Middle frontal gyrus (tissue), 1 donor: ENCODE measurements around the gene GMEB2.
"Not testable (repeated sequence)": the region's sequence is repeated elsewhere in the genome, so short reads cannot be mapped to it uniquely, and the experiment has no call there.

Source experiments
- DNase-seq: peaks from one replicate; pipeline ENCODE4 v3.0.0-alpha.2; 2015; ENCODE audit warnings: low spot score; ENCODE audit errors: extremely low spot score

Gene GMEB2

DNA sequence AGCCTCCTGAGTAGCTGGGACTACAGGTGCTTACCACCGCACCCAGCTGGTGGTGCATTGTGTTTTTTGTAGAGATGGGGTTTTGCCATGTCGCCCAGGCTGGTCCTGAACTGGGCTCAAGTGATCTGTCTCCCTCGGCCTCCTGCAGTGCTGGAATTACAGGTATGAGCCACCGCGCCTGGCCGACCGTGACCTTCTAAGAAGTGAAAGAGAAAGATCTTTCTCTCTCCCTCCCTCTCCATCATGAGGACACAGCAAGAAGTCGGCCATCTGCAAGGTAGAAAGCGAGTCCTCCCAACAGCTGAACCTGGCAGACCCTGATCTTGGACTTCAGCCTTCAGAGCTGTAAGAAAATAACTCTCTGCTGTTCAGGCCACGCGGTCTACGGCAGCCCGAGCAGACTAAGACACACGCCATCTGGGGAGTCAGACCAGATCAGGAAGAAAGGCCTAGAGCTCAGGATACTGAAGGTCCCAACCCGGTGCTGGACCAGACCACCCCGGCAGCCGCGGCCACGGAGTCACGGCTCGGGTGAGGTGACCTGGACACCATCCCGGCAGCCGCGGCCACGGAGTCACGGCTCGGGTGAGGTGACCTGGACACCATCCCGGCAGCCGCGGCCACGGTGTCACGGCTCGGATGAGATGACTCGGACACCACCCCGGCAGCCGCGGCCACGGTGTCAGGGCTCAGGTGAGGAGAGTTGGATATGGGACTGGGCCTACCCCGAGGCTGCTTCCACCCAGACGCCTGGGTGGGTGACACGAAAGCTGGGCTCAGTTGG, 9.6 kb downstream of the GMEB2 start:
- DNase-seq = no peak

DNA sequence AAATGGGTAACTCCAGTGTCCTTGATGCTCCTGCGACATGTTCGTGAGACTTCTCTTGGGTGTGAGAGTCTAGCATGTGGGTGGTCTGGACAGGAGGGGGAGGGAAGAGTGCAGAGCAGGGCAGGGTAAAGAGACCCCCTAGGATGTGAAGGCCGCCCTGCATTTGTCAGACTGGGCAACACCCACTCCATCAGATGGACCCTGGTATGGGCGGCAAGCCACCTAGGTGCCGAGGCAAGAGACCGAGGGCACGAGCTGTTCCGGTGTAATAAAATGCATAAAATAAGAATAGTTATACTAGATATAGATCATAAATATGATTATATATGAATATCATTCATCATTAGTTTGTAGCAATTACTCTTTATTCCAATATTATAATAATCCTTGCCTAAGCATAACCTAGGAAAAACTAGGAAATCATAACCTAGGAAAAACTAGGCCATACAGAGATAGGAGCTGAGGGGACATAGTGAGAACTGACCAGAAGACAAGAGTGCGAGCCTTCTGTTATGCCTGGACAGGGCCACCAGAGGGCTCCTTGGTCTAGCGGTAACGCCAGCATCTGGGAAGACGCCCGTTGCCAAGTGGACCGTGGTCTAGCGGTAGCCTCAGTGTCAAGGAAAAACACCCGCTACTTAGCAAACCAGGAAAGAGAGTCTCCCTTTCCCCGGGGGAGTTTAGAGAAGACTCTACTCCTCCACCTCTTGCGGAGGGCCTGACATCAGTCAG, 12.9 kb downstream of the GMEB2 start:
- not testable (repeated sequence) for DNase-seq

- DNase-seq = no peak
Measured at GRCh38 chr20:63612276-63612931, 14.5 kb downstream of the GMEB2 start.

DNA sequence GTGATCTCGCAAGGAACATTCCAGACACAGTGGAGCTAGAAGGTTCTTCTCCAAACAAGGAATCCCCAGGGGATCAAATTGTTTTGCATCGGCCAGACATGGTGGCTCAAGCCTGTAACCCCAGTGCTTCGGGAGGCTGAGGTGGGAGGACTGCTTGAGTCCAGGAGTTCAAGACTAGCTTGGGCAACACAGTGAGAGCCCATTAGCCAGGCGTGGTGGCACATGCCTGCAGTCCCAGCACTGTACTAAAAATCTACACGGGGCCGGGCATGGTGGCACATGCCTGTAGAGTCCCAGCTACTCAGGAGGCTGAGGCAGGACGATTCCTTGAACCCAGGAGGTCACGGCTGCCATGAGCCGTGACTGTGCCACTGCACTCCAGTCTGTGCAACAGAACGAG, 15.3 kb downstream of the GMEB2 start:
- DNase-seq = no peak

DNA sequence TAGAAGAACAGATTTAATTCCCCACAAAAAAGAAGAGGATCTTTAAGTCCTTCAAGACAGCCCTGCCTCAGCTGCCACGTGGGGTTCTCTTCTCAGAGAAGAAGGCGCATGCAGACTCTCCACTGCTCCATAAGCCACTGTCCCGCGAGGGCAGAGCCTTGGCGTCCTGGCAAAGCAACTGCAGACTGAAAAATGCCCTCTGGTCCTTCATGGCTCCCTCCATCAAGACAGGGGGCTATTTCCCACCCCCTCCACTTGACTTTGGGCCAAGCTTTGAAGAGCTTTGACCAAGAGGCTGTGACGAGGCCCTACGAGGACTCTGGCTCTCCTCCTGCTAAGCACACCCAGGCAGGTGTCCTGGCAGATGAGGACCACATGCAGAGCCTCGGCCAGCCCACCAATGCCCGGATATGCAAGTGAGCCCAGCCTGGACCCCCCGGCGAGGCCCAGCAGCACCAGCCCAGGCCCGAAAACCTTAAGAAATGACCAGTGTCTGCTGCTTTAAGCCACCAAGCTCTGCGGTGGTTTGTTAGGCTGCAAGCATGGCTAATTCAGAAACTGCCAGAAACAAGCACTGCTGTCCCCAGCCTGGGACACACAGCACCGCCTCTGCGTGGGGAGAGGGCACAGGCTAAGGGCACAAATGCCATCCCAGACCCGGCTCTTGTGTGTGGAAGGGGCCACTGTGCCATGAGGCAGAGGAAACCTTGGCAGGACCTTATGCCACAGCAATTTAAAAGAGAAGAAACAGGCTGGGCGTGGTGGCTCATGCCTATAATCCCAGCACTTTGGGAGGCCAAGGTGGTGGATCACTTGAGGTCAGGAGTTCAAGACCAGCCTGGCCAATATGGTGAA, 16.1 kb downstream of the GMEB2 start:
- no peak for DNase-seq

GRCh38 chr20:63606686-63607085, 20.2 kb downstream of the GMEB2 start:
- DNase-seq = no peak

- no peak for DNase-seq
Measured at GRCh38 chr20:63602321-63602720, 24.6 kb downstream of the GMEB2 start.

- DNase-seq = not testable (repeated sequence)
Measured at GRCh38 chr20:63601679-63602078, 25.2 kb downstream of the GMEB2 start.

DNA sequence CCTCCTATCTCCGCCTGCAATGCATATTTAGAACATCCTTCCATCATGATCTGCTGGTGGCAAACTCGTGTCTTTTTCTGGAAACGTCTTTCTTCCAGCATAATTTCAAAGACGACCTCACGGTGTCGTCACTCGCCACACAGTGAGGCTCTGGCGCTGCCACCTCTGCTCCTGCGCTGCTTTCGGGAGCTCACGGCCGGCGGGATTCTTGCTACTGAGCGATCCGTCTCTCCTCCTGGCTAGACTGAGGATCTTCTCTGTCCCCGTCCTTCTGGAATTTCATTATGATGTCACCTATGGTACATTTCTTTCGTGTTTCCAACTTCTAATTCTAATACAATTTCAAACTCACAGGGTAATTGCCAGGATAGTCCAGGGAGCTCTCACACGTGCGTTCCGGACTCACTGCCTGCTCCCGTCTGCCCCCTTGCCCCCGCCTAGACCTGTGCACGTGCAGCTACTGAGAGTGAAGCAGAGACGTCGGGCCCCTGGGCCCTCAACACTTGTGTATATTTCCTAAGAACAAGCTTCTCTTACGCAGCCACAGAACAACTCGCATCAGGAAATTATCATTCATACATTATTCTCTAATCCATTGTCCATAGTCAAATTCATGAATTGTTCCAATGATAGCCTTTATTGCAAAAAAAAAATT, 27.4 kb downstream of the GMEB2 start:
- DNase-seq = no peak

GRCh38 chr20:63598479-63599395, 28.2 kb downstream of the GMEB2 start:
- no peak for DNase-seq

DNA sequence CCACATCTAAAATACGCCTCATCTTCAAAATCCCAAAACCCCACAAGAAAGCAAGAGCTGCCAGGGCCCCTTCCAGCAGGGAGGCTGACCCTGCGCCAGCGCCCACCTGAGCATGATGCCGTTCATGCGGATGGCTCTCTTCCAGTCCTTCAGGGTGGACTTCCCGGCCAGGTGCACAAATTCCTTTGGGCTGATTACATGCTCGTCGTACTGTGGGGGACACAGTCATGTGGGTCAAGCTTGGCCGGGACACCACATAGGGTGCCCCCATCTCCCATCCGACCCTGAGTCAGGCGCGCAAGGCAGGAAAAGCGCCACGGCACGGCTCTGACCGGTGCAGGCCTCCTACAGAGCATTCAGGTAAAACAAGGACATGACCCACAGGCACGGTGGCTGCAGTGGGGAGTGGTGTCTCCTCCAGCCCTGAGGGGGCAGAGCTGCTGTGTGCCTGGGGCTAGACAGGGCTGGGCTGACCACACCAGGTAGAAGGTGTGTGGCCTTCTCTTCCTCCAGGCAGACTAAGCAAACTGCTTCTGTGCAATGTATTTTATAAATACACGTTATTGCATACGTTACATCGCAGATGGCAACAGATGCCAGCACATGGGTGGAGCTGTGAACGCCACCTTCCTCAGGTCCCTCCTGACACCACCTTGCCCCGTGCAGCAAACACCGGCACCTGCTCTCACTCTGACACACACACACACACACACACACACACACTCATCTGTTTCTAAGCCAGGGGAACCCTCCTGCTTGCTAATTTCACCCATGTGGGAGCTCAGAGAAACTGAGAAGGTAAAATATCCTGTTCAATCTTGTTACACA, 29.0 kb downstream of the GMEB2 start:
- no peak for DNase-seq

- no peak for DNase-seq
Measured at GRCh38 chr20:63596423-63596822, 30.5 kb downstream of the GMEB2 start.

DNA sequence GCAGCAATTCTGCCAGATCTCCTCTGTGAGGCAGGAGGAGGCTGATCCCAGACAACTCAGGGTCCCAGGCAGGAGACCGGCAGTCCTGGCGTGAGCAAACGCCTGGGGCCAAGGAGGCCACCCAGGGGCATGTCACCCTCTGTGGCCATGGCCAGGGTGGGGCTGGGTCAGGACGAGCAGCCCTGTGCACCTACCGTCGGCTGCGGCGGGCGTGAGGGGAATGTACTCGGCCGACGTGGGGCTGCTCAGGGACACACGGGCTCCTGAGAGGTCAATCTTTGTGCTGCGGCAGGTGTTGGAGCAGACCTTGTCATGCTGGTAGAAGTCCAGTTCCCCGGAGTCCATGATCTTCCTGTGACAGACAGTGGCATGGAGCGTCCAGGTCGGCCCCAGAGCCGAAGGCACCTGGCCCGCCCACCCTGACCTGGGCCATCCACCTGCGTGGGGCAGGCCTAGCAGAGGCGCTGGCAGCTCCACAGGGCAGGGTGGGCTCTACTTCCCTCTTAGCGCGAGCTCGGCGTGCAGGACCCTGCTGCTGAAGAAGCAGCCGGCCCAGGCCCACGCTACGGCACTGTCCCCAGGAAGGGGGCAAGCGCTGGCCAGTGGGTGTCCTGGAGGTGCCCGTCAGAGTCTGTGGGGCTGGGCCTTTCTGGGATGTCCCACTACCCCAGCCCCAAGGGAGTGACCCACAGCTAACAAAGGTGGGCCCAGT, 31.3 kb downstream of the GMEB2 start:
- DNase-seq = no peak

DNA sequence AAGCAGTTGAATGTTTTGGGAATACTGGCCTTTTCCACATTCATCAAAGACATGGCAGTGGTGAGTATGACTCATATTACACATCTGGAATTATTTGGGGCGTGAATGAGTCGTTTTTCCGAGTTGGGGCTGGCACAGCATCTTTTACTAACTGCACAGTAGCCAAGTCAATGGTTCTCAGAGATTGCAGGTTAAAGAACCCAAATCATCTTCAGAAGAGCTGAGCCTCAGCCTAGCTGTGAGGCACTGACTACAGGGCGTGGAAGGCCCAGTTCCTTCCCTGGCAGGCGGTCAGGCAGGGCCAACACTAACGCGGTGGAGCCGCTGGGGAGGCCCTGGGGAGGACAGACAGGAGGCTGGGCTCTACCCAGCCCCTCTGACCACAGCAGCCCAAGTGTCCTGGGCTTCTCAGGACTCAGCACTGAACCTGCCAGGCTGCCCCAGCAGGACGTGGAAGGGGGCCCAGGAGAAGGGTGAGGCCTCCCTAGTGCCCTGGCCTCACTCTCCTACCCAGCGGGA, 32.8 kb downstream of the GMEB2 start:
- DNase-seq = no peak

DNA sequence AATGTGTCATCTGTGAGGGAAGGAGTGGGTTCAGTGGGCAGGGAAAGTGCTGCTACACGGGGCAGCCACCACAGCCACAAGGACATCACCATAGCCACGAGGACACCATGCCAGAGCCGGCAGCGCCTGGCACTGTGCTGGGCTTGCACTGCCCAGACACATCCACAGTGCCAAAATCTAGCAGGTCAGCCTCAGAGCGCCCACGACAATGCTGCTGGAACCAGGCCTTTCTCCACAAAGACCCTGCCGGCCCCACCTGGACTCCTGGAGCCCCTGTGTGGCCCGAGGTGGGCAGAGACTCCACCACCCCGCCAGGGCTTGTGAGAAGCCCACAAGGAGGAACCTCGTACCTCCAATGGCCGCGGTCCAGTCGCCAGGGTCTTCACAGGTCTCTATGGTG, 34.2 kb downstream of the GMEB2 start:
- DNase-seq = no peak

- DNase-seq = no peak
Measured at GRCh38 chr20:63591786-63592355, 35.0 kb downstream of the GMEB2 start.

GRCh38 chr20:63591147-63591533, 35.8 kb downstream of the GMEB2 start:
- DNase-seq = no peak
